ENCODE data around the gene SPATA32.

- TF ChIP-seq CTCF (conservative IDR thresholded peaks at IDR 0.05; ENCODE audit: low read depth in 2 of 2): no peak
- no peak for TF ChIP-seq EZH2 (IDR thresholded peaks at IDR 0.05; ENCODE audit: low read depth, unreplicated experiment)
- no peak for TF ChIP-seq EZH2phosphoT487 (IDR thresholded peaks at IDR 0.05; ENCODE audit: unreplicated experiment)
Measured at GRCh38 chr17:45283711-45284110, 21.8 kb upstream of the SPATA32 start.
